ES-I3 (cell line): Measurements from ENCODE around the gene TRIM17.

Source experiments
- H3K36me3 ChIP-seq: 2 replicates; pipeline ENCODE4 v1.6.1; 2013; ENCODE audit warnings: mild to moderate bottlenecking, low read length, control low read depth, moderate library complexity; ENCODE audit not compliant: insufficient read depth
- H3K4me1 ChIP-seq: 2 replicates; pipeline ENCODE4 v1.6.1; 2013; ENCODE audit warnings: mild to moderate bottlenecking, control low read depth, low read length; ENCODE audit not compliant: insufficient read depth
- H3K9ac ChIP-seq: 2 replicates; pipeline ENCODE4 v1.6.1; 2013; ENCODE audit warnings: low read depth, mild to moderate bottlenecking, low read length, moderate library complexity
- H3K9me3 ChIP-seq: 2 replicates; pipeline ENCODE4 v1.6.1; 2013; ENCODE audit warnings: mild to moderate bottlenecking, low read length, moderate library complexity; ENCODE audit not compliant: control insufficient read depth, insufficient read depth

Gene TRIM17

DNA sequence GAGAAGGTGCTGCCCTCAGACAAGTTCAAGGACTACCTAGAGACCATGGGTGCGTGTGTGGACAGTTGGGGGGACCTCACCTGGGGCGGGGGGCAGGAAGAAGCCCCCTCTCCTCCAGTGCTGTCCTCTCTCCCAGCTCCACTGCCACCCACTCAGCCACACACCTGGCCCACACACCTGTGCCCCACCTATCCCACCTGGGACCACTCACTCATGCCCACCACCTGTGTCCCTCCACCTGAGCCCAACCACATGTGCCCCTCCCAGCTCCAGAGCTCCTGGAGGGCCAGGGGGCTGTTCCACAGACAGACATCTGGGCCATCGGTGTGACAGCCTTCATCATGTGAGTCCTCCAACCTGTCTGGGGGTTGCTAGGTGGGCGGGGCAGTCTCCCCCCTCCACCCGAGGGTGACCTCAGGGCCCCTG lies 39.0 kb downstream of the TRIM17 start:
- Histone ChIP-seq H3K36me3 (no peaks in the 10 kb centered on the region), H3K4me1 (no peaks in the 10 kb centered on the region), H3K9ac (peak overlapping the region; percentile 50; the same call in 1 of the 2 replicates), H3K9me3 (no peaks in the 10 kb centered on the region)

DNA sequence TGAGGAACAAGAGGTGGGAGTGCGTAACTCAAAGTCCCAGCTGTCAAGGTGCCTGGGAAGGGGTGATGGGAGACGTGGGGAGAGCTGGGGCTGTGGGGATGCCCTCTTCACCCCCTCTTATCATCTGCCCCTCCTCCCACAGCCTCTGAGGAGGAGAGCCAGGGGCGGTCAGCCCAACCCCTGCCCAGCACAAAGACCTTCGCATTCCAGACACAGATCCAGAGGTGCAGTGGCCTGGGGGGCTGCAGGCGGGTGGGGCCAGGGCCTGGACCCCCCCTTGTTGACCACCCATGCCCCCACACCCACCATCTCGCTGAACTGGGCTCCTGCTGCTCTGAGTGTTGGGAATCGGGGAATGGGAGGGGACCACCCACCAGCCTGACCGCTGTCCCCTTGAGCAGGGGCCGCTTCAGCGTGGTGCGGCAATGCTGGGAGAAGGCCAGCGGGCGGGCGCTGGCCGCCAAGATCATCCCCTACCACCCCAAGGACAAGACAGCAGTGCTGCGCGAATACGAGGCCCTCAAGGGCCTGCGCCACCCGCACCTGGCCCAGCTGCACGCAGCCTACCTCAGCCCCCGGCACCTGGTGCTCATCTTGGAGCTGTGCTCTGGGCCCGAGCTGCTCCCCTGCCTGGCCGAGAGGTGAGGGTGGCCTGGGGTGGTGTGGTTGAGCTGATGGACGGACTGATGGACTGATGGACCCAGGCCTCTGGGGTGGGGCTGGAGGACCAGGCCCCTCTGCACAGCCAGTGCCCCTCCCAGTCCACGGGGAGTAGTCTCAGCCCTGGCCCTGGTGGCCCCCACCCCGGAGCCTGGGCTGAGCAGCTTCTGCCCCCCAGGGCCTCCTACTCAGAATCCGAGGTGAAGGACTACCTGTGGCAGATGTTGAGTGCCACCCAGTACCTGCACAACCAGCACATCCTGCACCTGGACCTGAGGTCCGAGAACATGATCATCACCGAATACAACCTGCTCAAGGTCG lies 39.7 kb downstream of the TRIM17 start:
- H3K9me3 ChIP-seq = no peaks in the 10 kb centered on the region
- H3K36me3 ChIP-seq = no peaks in the 10 kb centered on the region
- H3K9ac ChIP-seq = no peak overlapping the region
- no peaks in the 10 kb centered on the region for H3K4me1 ChIP-seq

DNA sequence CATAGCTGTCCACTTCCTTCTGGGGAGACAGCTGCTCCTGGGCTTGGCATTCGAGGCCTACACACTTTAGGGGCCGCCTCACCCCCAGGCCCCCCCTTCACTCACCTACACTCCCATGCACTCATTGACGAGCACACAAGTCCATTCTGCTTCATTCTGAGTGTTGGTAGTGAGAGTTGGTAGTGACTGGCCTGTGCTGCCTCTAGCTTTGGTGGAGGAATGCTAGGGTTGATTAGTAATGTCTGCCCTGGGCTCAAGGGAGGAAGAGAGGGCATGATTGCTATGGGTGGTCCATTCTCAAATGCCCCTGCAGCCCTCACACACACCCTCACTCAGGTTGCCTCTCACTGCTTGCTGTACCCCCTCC lies 40.4 kb downstream of the TRIM17 start:
- no peak overlapping the region for H3K9ac ChIP-seq
- H3K9me3 ChIP-seq = no peaks in the 10 kb centered on the region

DNA sequence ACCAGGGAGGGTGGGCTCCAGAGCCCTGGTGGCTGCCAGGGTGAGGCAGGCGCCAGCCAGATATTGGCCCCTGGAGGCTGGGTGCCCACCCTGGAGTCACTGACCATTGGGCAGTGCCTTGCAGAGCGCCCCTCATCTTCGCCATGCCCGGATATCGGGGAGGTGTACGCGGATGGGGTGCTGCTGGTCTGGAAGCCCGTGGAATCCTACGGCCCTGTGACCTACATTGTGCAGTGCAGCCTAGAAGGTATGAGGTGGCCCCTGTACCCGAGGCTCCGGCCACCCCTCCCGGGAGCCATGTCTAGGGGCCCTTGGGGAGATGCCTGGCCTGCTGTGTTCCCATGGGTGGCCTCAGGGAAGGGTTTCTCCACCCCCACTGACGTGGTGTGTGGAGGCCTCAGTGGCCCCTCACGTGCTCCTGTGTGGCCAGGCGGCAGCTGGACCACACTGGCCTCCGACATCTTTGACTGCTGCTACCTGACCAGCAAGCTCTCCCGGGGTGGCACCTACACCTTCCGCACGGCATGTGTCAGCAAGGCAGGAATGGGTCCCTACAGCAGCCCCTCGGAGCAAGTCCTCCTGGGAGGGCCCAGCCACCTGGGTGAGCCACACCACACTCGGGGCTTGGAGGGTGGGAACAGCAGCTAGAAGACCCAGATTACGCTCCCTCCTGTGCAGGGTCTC lies 40.9 kb downstream of the TRIM17 start:
- Histone ChIP-seq H3K9ac (no peak overlapping the region), H3K4me1 (no peaks in the 10 kb centered on the region), H3K36me3 (no peaks in the 10 kb centered on the region), H3K9me3 (no peaks in the 10 kb centered on the region)

More for the DNA sequence above, 40.4 kb downstream of the TRIM17 start:
- H3K36me3 ChIP-seq = no peaks in the 10 kb centered on the region
- H3K4me1 ChIP-seq = no peaks in the 10 kb centered on the region

DNA sequence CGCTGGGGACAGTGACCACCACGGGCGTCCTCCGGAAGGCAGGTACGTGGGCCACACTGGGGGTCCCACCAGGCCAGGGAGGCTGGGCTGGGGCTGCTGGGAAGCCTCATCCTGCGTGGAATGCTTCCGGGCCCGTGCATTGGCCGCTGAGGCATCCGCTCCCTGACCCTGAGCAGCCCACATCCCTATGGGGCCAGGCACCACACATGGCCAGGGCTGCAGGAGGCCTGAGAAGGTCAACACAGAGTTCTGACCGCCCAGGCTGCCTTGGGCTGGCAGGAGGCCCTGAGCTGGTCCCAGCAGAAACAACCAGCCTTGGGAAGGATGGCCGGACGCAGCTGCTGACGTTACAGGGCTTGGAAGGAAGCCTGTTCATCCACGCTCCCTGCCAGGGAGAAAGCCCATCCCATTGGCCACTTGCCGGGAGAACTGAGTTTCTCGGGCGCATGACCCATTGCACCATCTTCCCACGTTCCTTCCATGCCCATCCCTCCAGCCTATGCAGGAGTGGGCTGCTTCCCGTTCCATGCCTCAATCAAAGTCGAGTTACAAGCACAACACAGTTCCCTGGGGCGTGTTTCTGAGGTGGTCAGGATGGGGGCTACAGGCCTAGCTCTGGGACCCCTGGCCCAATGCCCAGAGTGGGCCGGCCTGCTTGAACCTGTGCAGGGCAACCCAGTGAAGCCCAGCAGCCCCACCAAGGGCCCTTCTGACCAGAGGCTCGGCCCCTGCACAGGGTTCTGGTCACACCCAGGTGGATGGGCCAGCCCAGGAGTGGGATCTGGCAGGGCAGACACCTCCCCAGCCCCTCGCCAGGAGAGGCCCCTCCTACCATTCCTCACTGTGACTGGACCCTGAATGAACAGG lies 41.7 kb downstream of the TRIM17 start:
- no peaks in the 10 kb centered on the region for H3K36me3 ChIP-seq
- H3K9ac ChIP-seq = no peak overlapping the region
- H3K4me1 ChIP-seq = no peaks in the 10 kb centered on the region
- no peaks in the 10 kb centered on the region for H3K9me3 ChIP-seq

DNA sequence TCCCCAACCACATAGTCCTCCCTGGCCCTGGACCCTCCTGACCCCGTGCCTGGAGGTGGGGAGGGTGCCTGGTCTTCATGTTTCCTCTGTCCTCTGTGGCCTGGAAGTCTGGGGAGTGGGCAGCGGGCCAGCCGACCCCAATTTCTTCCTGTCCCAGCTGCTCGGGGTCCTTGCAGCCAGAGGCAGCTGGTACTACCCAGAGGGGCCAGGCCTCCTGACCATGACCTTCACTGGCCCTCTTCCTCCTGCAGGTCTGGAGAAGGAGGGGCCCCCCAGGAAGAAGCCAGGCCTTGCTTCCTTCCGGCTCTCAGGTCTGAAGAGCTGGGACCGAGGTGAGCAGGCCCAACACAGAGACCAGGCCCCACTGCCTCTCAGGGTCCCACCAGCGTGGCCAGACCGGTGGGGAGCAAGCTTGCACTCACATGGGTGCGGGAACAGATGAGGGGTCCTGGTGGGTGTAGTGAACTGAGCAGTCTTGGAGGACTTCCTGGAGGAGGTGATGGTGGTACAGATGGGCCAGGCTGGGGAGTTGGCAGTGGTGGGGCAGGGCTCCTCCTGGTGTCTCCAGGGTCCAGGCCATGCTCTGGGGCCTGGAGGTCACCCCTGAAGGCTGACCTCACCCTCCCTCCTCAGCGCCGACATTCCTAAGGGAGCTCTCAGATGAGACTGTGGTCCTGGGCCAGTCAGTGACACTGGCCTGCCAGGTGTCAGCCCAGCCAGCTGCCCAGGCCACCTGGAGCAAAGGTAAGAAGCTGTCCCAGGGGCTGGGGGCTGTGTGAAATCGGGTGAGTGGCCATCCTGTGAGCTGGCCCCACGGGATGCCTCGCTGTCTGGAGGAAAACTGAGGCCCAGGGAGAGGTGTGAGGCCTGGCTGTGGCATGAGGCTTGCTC lies 42.7 kb downstream of the TRIM17 start:
- Histone ChIP-seq H3K9ac (no peak overlapping the region), H3K9me3 (no peaks in the 10 kb centered on the region), H3K4me1 (no peaks in the 10 kb centered on the region), H3K36me3 (no peaks in the 10 kb centered on the region)

DNA sequence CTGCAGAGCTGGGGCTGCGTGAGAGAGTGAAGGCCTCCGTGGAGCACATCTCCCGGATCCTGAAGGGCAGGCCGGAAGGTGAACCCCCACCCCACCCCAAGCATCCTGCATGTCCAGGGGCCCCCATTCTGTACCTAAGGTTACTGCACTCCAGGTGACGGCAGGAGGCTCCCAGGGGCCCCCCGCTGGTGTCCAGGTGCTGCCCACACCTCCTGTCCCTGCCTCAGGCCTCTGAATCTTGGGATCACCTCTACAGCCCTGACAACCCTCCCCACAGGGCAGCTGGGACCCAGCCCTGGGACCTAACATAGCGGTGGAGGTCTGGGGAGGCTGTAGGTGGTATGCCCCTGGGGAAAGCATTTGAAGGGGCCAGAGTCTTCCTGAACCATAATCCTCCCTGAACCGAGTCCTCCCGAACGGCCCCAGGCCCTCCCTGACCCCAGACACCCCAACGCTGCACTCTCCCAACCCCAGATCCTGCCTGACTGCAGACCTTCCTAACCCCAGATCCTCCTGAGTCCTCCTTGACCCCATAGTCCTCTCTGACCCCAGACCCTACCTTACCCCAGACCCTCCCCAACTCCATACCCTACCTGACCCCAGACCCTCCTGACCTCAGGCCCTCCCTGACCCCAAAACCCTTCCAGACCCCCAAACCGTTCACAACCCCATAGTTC lies 43.5 kb downstream of the TRIM17 start:
- no peak overlapping the region for H3K9ac ChIP-seq
- no peaks in the 10 kb centered on the region for H3K4me1 ChIP-seq
- H3K36me3 ChIP-seq = no peaks in the 10 kb centered on the region
- no peaks in the 10 kb centered on the region for H3K9me3 ChIP-seq

DNA sequence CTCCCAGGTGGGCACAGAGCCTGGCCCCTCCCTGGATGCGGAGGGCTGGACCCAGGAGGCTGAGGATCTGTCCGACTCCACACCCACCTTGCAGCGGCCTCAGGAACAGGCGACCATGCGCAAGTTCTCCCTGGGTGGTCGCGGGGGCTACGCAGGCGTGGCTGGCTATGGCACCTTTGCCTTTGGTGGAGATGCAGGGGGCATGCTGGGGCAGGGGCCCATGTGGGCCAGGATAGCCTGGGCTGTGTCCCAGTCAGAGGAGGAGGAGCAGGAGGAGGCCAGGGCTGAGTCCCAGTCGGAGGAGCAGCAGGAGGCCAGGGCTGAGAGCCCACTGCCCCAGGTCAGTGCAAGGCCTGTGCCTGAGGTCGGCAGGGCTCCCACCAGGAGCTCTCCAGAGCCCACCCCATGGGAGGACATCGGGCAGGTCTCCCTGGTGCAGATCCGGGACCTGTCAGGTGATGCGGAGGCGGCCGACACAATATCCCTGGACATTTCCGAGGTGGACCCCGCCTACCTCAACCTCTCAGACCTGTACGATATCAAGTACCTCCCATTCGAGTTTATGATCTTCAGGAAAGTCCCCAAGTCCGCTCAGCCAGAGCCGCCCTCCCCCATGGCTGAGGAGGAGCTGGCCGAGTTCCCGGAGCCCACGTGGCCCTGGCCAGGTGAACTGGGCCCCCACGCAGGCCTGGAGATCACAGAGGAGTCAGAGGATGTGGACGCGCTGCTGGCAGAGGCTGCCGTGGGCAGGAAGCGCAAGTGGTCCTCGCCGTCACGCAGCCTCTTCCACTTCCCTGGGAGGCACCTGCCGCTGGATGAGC lies 44.3 kb downstream of the TRIM17 start:
- Histone ChIP-seq H3K9ac (no peak overlapping the region), H3K36me3 (no peaks in the 10 kb centered on the region), H3K9me3 (no peaks in the 10 kb centered on the region), H3K4me1 (no peaks in the 10 kb centered on the region)

DNA sequence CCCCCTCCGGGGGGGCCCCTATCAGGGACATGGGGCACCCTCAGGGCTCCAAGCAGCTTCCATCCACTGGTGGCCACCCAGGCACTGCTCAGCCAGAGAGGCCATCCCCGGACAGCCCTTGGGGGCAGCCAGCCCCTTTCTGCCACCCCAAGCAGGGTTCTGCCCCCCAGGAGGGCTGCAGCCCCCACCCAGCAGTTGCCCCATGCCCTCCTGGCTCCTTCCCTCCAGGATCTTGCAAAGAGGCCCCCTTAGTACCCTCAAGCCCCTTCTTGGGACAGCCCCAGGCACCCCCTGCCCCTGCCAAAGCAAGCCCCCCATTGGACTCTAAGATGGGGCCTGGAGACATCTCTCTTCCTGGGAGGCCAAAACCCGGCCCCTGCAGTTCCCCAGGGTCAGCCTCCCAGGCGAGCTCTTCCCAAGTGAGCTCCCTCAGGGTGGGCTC lies 44.9 kb downstream of the TRIM17 start:
- no peaks in the 10 kb centered on the region for H3K4me1 ChIP-seq
- no peak overlapping the region for H3K9ac ChIP-seq
- no peaks in the 10 kb centered on the region for H3K9me3 ChIP-seq
- no peaks in the 10 kb centered on the region for H3K36me3 ChIP-seq

DNA sequence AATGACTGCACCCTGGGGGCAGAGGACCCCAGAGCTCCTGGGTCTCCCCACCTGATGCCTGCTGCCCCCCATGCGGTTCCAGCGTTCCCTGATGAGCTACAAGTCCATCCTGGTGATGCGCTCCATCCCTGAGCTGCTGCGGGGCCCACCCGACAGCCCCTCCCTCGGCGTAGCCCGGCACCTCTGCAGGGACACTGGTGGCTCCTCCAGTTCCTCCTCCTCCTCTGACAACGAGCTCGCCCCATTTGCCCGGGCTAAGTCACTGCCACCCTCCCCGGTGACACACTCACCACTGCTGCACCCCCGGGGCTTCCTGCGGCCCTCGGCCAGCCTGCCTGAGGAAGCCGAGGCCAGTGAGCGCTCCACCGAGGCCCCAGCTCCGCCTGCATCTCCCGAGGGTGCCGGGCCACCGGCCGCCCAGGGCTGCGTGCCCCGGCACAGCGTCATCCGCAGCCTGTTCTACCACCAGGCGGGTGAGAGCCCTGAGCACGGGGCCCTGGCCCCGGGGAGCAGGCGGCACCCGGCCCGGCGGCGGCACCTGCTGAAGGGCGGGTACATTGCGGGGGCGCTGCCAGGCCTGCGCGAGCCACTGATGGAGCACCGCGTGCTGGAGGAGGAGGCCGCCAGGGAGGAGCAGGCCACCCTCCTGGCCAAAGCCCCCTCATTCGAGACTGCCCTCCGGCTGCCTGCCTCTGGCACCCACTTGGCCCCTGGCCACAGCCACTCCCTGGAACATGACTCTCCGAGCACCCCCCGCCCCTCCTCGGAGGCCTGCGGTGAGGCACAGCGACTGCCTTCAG lies 45.5 kb downstream of the TRIM17 start:
- Histone ChIP-seq H3K9me3 (no peaks in the 10 kb centered on the region), H3K4me1 (no peaks in the 10 kb centered on the region), H3K36me3 (no peaks in the 10 kb centered on the region), H3K9ac (no peak overlapping the region)

DNA sequence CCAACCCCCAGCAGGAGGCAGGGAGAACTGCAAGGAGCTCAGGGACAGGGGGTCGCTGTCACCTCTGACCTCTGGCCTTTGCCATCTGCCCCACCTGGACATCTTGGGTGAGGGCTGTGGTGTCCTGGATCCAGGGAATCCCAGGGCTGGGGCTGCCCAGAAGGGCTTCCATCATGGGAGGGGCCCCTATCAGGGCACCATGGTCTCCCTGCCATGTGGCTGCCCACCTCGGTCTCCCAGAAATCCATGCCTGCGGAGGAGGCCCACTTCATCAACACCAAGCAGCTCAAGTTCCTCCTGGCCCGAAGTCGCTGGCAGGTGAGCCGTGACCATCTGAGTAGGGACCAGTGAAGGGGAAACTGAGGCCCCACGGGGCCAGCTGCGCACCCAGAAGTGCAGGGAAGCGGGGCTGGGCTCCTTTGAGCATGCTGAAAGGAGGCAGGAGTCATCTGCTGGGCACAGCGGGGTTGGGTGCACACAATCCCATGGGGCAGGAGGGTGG lies 46.2 kb downstream of the TRIM17 start:
- H3K9me3 ChIP-seq = no peaks in the 10 kb centered on the region
- H3K36me3 ChIP-seq = no peaks in the 10 kb centered on the region
- no peaks in the 10 kb centered on the region for H3K4me1 ChIP-seq
- no peak overlapping the region for H3K9ac ChIP-seq
